Keratinocyte (primary cell): ENCODE measurements around the gene IPO13. TPM values are rescaled to one million over a fixed set of nuclear protein-coding genes. Genes with fewer than 3 reads are reported as not detected.

Experiments
- DNase-seq: peaks from one replicate; pipeline ENCODE4 v3.0.0-alpha.2; 2011; ENCODE audit warnings: low read depth, missing footprints, low spot score
- FAIRE-seq: peaks from 2 replicates; lab custom pipeline; 2011; peaks lifted over from hg19 to GRCh38; lab: Jason Lieb, UNC
- H2AFZ ChIP-seq: 2 replicates; pipeline ENCODE4 v1.6.0; 2012; ENCODE audit warnings: low read length, control low read depth, inconsistent platforms; ENCODE audit not compliant: control insufficient read depth
- H3K27ac ChIP-seq: 2 replicates; pipeline ENCODE4 v1.5.1; 2011; ENCODE audit warnings: low read length; ENCODE audit not compliant: control insufficient read depth, insufficient read depth
- H3K27me3 ChIP-seq: 3 replicates; pipeline ENCODE4 v1.6.0; 2011; ENCODE audit warnings: low read length; ENCODE audit not compliant: control insufficient read depth, insufficient read depth; ENCODE audit errors: extremely low read depth
- H3K36me3 ChIP-seq, 2 experiments: 2 replicates in 1 of 2; 3 replicates in 1 of 2; pipeline ENCODE4 v1.5.1; 2011; ENCODE audit warnings: low read length in 2 of 2, mild to moderate bottlenecking in 1 of 2; ENCODE audit not compliant: control insufficient read depth in 2 of 2, insufficient read depth in 2 of 2; ENCODE audit errors: extremely low read depth in 1 of 2
- H3K4me1 ChIP-seq: 3 replicates; pipeline ENCODE4 v1.5.1; 2011; ENCODE audit warnings: low read length; ENCODE audit not compliant: control insufficient read depth, insufficient read depth; ENCODE audit errors: extremely low read depth
- H3K4me2 ChIP-seq: 3 replicates; pipeline ENCODE4 v1.6.0; 2011; ENCODE audit warnings: low read depth, low read length; ENCODE audit not compliant: control insufficient read depth, insufficient read depth; ENCODE audit errors: extremely low read depth
- H3K4me3 ChIP-seq, 3 experiments: fragments of 200-600 bp in 1 of 3; sonication (generic) in 1 of 3; 2 replicates in 2 of 3; 3 replicates in 1 of 3; pipeline ENCODE4 v1.5.1; 2011 to 2016; ENCODE audit warnings: low read length in 3 of 3, mild to moderate bottlenecking in 3 of 3, control low read depth in 2 of 3, inconsistent platforms in 1 of 3, low read depth in 1 of 3, mixed read lengths in 1 of 3, mixed run types in 1 of 3, moderate library complexity in 1 of 3; ENCODE audit not compliant: control insufficient read depth in 2 of 3, insufficient read depth in 2 of 3; ENCODE audit errors: extremely low read depth in 1 of 3
- H3K79me2 ChIP-seq: 2 replicates; pipeline ENCODE4 v1.6.0; 2012; ENCODE audit warnings: low read length; ENCODE audit not compliant: control insufficient read depth, insufficient read depth
- H3K9ac ChIP-seq: 3 replicates; pipeline ENCODE4 v1.6.0; 2011; ENCODE audit warnings: low read length; ENCODE audit not compliant: control insufficient read depth, insufficient read depth; ENCODE audit errors: extremely low read depth
- H3K9me1 ChIP-seq: 3 replicates; pipeline ENCODE4 v1.6.0; 2011; ENCODE audit warnings: low read length; ENCODE audit not compliant: control insufficient read depth, insufficient read depth; ENCODE audit errors: extremely low read depth
- H3K9me3 ChIP-seq: 2 replicates; pipeline ENCODE4 v1.5.1; 2012; ENCODE audit warnings: low read depth, low read length; ENCODE audit not compliant: control insufficient read depth
- H4K20me1 ChIP-seq: 3 replicates; pipeline ENCODE4 v1.6.0; 2011; ENCODE audit warnings: low read length; ENCODE audit not compliant: control insufficient read depth, insufficient read depth; ENCODE audit errors: extremely low read depth
- CTCF ChIP-seq, 3 experiments: IDR thresholded peaks in 1 of 3; conservative IDR thresholded peaks in 1 of 3; optimal IDR thresholded peaks in 1 of 3; 2 replicates in 2 of 3; 3 replicates in 1 of 3; pipeline versions ENCODE3 to v1.5.1; 2011; ENCODE audit warnings: low read length in 3 of 3, mild to moderate bottlenecking in 3 of 3, moderate library complexity in 2 of 3, control low read depth in 1 of 3, inconsistent platforms in 1 of 3; ENCODE audit not compliant: insufficient read depth in 2 of 3; ENCODE audit errors: extremely low read depth in 1 of 3
- EZH2 ChIP-seq: IDR thresholded peaks from one replicate; pipeline ENCODE4 v1.6.1; 2012; ENCODE audit warnings: inconsistent platforms, mild to moderate bottlenecking, low read length, moderate library complexity
- dilution Hi-C: fragments of 300-500 bp; cut with MboI; formaldehyde crosslinking; loops from one replicate; pipeline ENCODE4 v1.7.0; 2020; ENCODE audit warnings: low sequenced_read_pairs; ENCODE audit not compliant: extremely low pct_ligation_motif_present
- polyA plus RNA-seq, 5 experiments: library from polyadenylated mRNA; depleted of rRNA in 3 of 5; stranded (reverse) in 3 of 5; stranded (forward) in 1 of 5; unstranded in 1 of 5; fragments of >200 nt; gene quantifications; 1 replicate in 1 of 5; 2 replicates in 3 of 5; 3 replicates in 1 of 5; pipeline versions ENCODE4 v1.2.1 to v1.2.3, GENCODE V29; 2011 to 2012; ENCODE audit warnings: missing spikeins in 2 of 5, low read depth in 1 of 5, low replicate concordance in 1 of 5

Gene IPO13
- polyA plus RNA-seq, 1 donor (not counting 4 experiments of a cell fraction or from before 2014, with no cell fraction given), result 20.7 TPM

- Histone ChIP-seq H3K9me1 (no peaks in the 10 kb centered on the region), H3K4me1 (peaks cover 45% of the 10 kb centered on the region), H3K4me2 (no peak overlapping the region), H3K9me3 (no peaks in the 10 kb centered on the region), H4K20me1 (no peaks in the 10 kb centered on the region), H3K9ac (no peak overlapping the region), H2AFZ (no peak overlapping the region), H3K27me3 (no peaks in the 10 kb centered on the region), H3K79me2 (peaks cover 7% of the 10 kb centered on the region), H3K4me3 (no peak overlapping the region), H3K27ac (peak overlapping the region; percentile 77), H3K36me3 (peaks cover 7 to 16% of the 10 kb centered on the region in 2 experiments)
- TF ChIP-seq CTCF (optimal IDR thresholded peaks at IDR 0.05 in 1 of 3, IDR thresholded peaks at IDR 0.05 in 1 of 3, conservative IDR thresholded peaks at IDR 0.05 in 1 of 3; ENCODE audit: extremely low read depth in 1 of 3, insufficient read depth in 2 of 3, low read length in 3 of 3), result no peak
- no peak for TF ChIP-seq EZH2
- dilution Hi-C loops, result no loop called here
- FAIRE-seq, result no peak
- no peak for DNase-seq
Observed at GRCh38 chr1:43921022-43921421, 25.7 kb upstream of the IPO13 start.

- H2AFZ ChIP-seq, result no peak overlapping the region
- no peaks in the 10 kb centered on the region for H3K9me3 ChIP-seq
- no peak for DNase-seq
- no peaks in the 10 kb centered on the region for H3K27me3 ChIP-seq
- dilution Hi-C loops, result no loop called here
- no peak overlapping the region for H3K9ac ChIP-seq
- H3K4me1 ChIP-seq, result peaks cover 44% of the 10 kb centered on the region
- H3K79me2 ChIP-seq, result no peaks in the 10 kb centered on the region
- H4K20me1 ChIP-seq, result no peaks in the 10 kb centered on the region
- H3K4me3 ChIP-seq, result no peak overlapping the region
- peak; percentile 100 for FAIRE-seq
- H3K9me1 ChIP-seq, result no peaks in the 10 kb centered on the region
- H3K4me2 ChIP-seq, result no peak overlapping the region
- peak overlapping the region; percentile 42 for H3K27ac ChIP-seq
- peaks cover 7 to 16% of the 10 kb centered on the region in 2 experiments for H3K36me3 ChIP-seq
- TF ChIP-seq CTCF (optimal IDR thresholded peaks at IDR 0.05 in 1 of 3, IDR thresholded peaks at IDR 0.05 in 1 of 3, conservative IDR thresholded peaks at IDR 0.05 in 1 of 3; ENCODE audit: extremely low read depth in 1 of 3, insufficient read depth in 2 of 3, low read length in 3 of 3) (no peak), EZH2 (no peak)
Observed at GRCh38 chr1:43924516-43924915, 22.2 kb upstream of the IPO13 start.
